K562 treated with DMSO at 1 percent for 48 hours (cell line): ENCODE measurements around the gene RAD50. TPM values are rescaled to one million over a fixed set of nuclear protein-coding genes. Genes with fewer than 3 reads are reported as not detected.

Experiments
- total RNA-seq: library from RNA; unstranded; fragments of 300-600 nt; gene quantifications from 2 replicates; pipeline ENCODE4 v1.2.3, GENCODE V29; 2022; ENCODE audit warnings: low replicate concordance; ENCODE audit errors: extremely low read depth

The RAD50 gene
- not detected in 2 replicates for total RNA-seq

DNA sequence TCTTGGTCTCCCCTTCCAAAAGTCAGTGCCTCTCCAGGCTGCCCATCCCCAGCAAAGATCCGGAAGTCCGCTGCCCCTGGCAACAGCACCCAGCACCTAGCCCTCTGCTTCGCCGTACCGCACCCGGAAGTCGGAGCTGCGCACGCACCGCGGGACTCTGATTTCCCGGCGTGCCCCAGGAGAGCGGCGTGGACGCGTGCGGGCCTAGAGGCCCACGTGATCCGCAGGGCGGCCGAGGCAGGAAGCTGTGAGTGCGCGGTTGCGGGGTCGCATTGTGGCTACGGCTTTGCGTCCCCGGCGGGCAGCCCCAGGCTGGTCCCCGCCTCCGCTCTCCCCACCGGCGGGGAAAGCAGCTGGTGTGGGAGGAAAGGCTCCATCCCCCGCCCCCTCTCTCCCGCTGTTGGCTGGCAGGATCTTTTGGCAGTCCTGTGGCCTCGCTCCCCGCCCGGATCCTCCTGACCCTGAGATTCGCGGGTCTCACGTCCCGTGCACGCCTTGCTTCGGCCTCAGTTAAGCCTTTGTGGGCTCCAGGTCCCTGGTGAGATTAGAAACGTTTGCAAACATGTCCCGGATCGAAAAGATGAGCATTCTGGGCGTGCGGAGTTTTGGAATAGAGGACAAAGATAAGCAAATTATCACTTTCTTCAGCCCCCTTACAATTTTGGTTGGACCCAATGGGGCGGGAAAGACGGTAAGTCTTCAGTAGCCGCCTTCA is at the start of gene RAD50:
Gene RAD50, plus strand, starts transcription at position 215 of the 715 bp plus-strand sequence. Its CDS starts 348 bp downstream, at position 563.

GRCh38 chr5:132543472-132544201 is 13.1 kb upstream of the RAD50 start, which contains the start of gene IL5:
IL5 (minus strand) TSS chr5:132543522; CDS start chr5:132543478, 44 bp downstream.

GRCh38 chr5:132657676-132658380 is 101.1 kb downstream of the RAD50 start, which contains the start of gene IL13:
IL13 (plus strand) TSS chr5:132658173; CDS start chr5:132658187, 14 bp downstream.

DNA sequence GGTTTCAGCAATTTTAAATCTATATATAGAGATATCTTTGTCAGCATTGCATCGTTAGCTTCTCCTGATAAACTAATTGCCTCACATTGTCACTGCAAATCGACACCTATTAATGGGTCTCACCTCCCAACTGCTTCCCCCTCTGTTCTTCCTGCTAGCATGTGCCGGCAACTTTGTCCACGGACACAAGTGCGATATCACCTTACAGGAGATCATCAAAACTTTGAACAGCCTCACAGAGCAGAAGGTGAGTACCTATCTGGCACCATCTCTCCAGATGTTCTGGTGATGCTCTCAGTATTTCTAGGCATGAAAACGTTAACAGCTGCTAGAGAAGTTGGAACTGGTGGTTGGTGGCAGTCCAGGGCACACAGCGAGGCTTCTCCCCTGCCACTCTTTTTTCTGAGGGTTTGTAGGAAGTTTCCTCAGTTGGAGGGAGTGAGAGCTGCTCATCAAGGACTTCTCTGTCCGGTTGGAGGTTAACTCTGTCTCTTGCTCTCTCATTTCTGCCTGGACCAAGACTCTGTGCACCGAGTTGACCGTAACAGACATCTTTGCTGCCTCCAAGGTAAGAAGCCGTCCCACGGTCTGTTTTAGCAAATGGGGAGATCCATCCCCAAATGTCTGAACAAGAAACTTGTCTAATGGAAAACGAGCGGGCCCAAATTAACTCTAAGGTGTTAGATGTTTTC is 117.3 kb downstream of the RAD50 start, which contains the start of gene IL4:
Gene IL4, plus strand, starts transcription at position 51 of the 692 bp plus-strand sequence. Its CDS starts 62 bp downstream, at position 113.

Other genes with a start within 250 kb of the RAD50 start
- gene SLC22A5, start 187.3 kb upstream of the RAD50 start, total RNA-seq, result not detected in 2 replicates
- not detected in 2 replicates for gene IRF1, start 66.2 kb upstream of the RAD50 start, total RNA-seq
- gene IL5, start 13.5 kb upstream of the RAD50 start, total RNA-seq, result not detected in 2 replicates
- gene IL13, start 101.2 kb downstream of the RAD50 start, total RNA-seq, result not detected in 2 replicates
- gene IL4, start 117.0 kb downstream of the RAD50 start, total RNA-seq, result not detected in 2 replicates
- gene KIF3A, start 180.6 kb downstream of the RAD50 start, total RNA-seq, result not detected in 2 replicates
- gene CCNI2, start 190.4 kb downstream of the RAD50 start, total RNA-seq, result not detected in 2 replicates
- gene SEPTIN8, start 220.3 kb downstream of the RAD50 start, total RNA-seq, result not detected in 2 replicates